HG02870 (cell line): ENCODE measurements around the gene MAST1.
"Not testable (repeated sequence)": the region's sequence is repeated elsewhere in the genome, so short reads cannot be mapped to it uniquely, and the experiment has no call there.

Experiments
- ATAC-seq: cut with Tn5 transposase; IDR thresholded peaks from one replicate; pipeline ENCODE4 v1.9.1; 2021; ENCODE audit warnings: mild to moderate bottlenecking, moderate library complexity; ENCODE audit not compliant: unreplicated experiment

MAST1 gene

GRCh38 chr19:12838886-12839756, 806 bp downstream of the MAST1 start:
- ATAC-seq, result no peak

- no peak for ATAC-seq
Observed at GRCh38 chr19:12840091-12841079, 2.1 kb downstream of the MAST1 start.

DNA sequence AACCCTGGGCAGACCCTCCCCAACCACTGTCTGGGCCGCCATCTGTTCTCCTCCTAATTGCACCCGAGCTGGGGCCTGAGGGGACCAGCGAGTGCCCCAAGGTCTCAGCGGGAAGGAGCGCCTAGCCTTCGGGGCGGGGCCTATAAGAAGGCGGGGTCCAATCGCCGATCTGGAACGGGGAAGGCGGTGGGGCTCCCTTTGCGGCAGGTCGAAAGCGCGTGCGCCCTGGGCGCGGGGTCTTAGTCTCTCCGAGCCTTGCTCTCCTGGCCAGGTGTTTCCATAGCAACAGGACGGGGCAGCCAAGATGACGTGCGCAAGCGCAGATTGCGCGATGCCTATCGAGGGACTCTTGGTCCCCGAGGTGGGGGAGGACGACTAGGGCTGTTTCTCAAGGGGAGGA, 2.8 kb downstream of the MAST1 start:
- ATAC-seq, result no peak

DNA sequence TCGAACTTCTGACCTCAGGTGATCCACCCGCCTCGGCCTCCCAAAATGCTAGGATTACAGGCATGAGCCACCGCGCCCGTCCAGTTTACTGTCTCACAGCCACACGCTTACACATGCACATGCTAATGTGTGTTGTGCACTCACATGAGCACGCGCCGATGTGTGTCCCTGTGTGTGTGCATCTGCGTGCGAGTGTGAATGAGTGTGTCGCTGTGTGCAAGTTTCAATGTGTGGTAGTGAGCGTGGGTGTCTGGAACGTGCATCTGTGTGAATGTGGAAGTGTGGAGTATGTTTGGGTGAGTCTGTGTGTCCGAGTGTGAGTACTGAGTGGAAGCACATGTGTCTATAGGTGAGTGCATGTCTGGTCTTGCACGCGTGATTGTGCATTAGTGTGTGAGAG, 4.2 kb downstream of the MAST1 start:
- no peak for ATAC-seq

DNA sequence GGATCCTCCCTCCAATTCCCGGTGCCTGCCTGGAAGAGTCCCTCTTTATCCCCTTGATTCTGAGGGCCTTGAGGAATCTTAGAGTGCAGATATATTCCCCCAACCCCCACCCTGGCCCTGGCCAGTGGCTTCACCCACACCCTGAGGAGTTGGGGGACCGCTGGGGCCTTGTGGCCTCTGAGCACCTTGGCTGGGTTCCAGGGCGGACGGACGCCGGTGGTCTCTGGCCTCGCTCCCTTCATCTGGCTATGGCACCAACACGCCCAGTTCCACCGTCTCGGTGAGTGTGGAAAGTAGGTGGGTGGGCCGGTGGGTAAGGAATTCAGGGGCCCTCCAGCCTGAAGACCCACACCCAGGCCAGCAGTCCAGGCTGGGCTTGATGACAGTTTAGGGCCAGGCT, 5.0 kb downstream of the MAST1 start:
- ATAC-seq, result no peak

GRCh38 chr19:12843999-12844732, 5.9 kb downstream of the MAST1 start:
- no peak for ATAC-seq

DNA sequence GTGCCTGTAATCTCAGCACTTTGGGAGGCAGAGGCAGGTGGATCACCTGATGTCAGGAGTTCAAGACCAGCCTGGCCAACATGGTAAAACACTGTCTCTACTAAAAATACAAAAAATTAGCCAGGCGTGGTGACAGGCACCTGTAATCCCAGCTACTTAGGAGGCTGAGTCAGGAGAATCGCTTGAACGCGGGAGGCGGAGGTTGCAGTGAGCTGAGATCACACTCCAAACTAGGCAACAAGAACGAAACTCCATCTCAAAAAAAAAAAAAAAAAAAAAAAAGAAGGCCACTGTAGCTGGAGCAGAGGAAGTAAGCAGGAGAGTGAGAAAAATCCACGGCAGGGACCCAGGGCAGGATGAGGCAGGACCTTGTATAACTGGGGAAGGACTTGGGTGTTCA, 8.3 kb downstream of the MAST1 start:
- not testable (repeated sequence) for ATAC-seq

GRCh38 chr19:12847159-12848139, 9.1 kb downstream of the MAST1 start:
- ATAC-seq, result no peak

- no peak for ATAC-seq
Observed at GRCh38 chr19:12856653-12857052, 18.3 kb downstream of the MAST1 start.

DNA sequence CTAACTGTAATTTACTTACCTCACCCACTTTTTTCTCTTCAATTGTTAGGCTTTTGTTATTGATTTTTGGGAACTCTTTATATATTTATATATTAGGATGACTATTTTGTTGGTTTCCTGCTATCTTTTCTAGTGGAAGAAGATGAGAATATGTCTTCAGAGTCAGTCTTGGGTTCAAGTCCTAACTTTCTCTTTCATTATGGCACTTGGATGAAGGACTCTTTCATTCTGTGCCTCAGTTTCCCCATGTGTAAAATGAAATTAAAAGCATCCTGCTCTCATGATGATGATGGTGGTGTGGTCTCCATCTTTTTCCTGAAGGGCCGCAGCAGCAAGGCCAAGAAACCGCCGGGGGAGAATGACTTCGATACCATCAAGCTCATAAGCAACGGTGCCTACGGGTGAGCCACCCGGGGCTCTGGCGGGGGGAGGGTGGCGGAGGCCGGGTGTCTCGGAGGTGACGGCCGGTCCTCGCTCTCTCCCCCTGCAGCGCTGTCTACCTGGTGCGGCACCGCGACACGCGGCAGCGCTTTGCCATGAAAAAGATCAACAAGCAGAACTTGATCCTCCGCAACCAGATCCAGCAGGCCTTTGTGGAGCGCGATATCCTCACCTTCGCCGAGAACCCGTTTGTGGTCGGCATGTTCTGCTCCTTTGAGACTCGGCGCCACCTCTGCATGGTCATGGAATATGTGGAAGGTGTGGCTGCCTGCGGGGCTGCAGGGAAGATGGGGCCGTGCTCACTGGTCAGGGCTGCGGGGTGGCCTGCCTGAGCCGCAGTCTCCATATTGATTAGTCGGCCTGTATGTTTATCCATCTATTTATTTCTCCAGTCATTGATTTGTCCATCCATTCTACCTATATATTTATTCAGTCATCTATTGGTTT, 20.0 kb downstream of the MAST1 start:
- no peak for ATAC-seq

- no peak for ATAC-seq
Observed at GRCh38 chr19:12859546-12859945, 21.2 kb downstream of the MAST1 start.

DNA sequence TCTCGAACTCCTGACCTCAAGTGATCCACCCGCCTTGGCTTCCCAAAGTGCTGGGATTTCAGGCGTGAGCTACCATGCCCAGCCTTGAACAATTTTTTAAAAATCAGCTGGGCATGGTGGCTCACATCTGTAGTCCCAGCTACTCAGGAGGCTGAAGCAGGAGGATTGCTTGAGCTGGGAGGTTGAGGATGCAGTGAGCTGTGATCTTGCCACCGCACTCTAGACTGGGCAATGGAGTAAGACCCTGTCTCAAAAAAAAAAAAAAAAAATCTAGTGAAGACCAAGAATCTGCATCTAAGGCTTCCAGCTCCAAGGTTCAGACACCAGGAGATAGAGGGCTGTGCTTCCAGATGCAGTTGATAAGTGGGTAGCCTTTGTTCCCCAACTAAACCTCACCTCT, 25.8 kb downstream of the MAST1 start:
- ATAC-seq, result no peak

DNA sequence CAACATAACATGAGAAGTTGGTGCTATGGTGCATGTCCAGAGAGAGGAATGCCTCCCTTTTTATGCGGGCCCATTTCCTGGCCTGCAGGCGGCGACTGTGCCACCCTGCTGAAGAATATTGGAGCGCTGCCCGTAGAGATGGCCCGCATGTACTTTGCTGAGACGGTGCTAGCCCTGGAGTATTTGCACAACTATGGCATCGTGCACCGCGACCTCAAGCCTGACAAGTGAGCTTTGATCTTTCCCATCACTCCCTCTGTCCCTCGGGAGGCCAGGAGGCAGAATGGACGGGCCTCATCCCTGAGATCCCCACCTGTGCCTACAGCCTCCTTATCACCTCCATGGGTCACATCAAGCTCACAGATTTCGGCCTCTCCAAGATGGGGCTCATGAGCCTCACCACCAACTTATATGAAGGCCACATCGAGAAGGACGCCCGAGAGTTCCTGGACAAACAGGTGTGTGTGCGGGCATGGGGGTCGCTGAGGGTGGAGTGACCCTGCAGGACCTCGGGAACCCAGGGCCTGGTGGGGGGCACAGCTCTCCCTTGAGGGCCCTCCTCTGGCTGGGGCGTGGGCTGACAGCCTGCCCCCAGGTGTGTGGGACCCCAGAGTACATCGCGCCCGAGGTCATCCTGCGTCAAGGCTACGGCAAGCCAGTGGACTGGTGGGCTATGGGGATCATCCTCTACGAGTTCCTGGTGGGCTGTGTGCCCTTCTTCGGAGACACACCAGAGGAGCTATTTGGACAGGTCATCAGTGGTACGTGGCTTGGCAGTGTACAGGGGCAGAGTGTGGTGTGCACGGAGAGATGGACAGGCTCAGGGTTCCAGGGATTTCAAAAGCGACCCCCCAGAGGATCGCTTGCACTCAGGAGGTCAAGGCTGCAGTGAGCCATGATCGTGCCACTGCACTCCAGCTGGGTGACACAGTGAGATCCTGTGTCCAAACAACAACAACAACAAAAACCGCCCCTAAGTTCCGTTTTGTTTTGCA, 26.7 kb downstream of the MAST1 start:
- no peak for ATAC-seq

GRCh38 chr19:12865746-12866415, 27.6 kb downstream of the MAST1 start:
- no peak for ATAC-seq

- ATAC-seq, result no peak
Observed at GRCh38 chr19:12866416-12867119, 28.3 kb downstream of the MAST1 start.
